ENCODE data around the gene FAM177A1. TPM values are rescaled to one million over a fixed set of nuclear protein-coding genes. Genes with fewer than 3 reads are reported as not detected.

The FAM177A1 gene
- 10 to 100 TPM; 59.4 to 71.4 TPM for total RNA-seq
- 100 to 1,000 TPM in 1 of 2 donors, 10 to 100 TPM in 1; 94.2 to 106 TPM for polyA plus RNA-seq (ENCODE audit: insufficient read length in 2 of 2)
- long read RNA-seq, donor 1, transcript FAM177A1-201 (5 exons, 2,927 nt): minor isoform, 10 of 125 reads
- long read RNA-seq, donor 1, transcript FAM177A1-202 (6 exons, 858 nt): major isoform, 19 of 125 reads
- long read RNA-seq, donor 1, partial matches to known transcripts: 79 of 125 reads
- long read RNA-seq, donor 1, other reads (novel, unspliced or antisense): 10 of 125 reads
- long read RNA-seq, donor 2, partial matches to known transcripts: 16 of 24 reads
- long read RNA-seq, donor 2, other reads (novel, unspliced or antisense): 0 of 24 reads
- long read RNA-seq, donor 3, transcript FAM177A1-202 (6 exons, 858 nt): major isoform, 10 of 20 reads
- long read RNA-seq, donor 3, transcript FAM177A1-201 (5 exons, 2,927 nt): minor isoform, 8 of 20 reads
- long read RNA-seq, donor 3, partial matches to known transcripts: 0 of 20 reads
- long read RNA-seq, donor 3, other reads (novel, unspliced or antisense): 0 of 20 reads
- long read RNA-seq, donor 4, transcript FAM177A1-201 (5 exons, 2,927 nt): major isoform, 10 of 147 reads
- long read RNA-seq, donor 4, partial matches to known transcripts: 105 of 147 reads
- long read RNA-seq, donor 4, other reads (novel, unspliced or antisense): 24 of 147 reads

- under 1% methylated on average over 77 of the region's 77 CpGs for WGBS (ENCODE audit: insufficient coverage)
- Histone ChIP-seq H3K36me3 (ENCODE audit: control insufficient read depth, insufficient read depth, low read length) (peaks cover 10% of the 10 kb centered on the region), H3K27ac (ENCODE audit: low read depth, low read length) (peak within 1 kb of the TSS; percentile 97), H3K4me3 (ENCODE audit: low read depth, low read length) (peak within 1 kb of the TSS; percentile 92), H3K4me1 (ENCODE audit: control insufficient read depth, insufficient read depth, low read length) (peaks cover 13% of the 10 kb centered on the region), H3K27me3 (ENCODE audit: control insufficient read depth, insufficient read depth, low read length) (no peaks in the 10 kb centered on the region), H3K9me3 (ENCODE audit: control insufficient read depth, insufficient read depth, low read length) (no peaks in the 10 kb centered on the region)
- DNase-seq (ENCODE audit: low read depth in 4 of 6, low spot score in 6 of 6): peak; percentile 75 to 98 (median 92)
Observed at GRCh38 chr14:35046048-35046750, at the start of gene FAM177A1. FAM177A1 (plus strand) TSS chr14:35046272; CDS start chr14:35046464, 192 bp downstream.

GRCh38 chr14:34997762-34998161, 48.3 kb upstream of the FAM177A1 start:
- no peak overlapping the region for H3K27ac ChIP-seq (ENCODE audit: low read depth, low read length)
- H3K36me3 ChIP-seq (ENCODE audit: control insufficient read depth, insufficient read depth, low read length): peaks cover 7% of the 10 kb centered on the region
- H3K4me3 ChIP-seq (ENCODE audit: low read depth, low read length): no peak overlapping the region
- peak in 4 of 6 donors; percentile 4 to 78 (median 36) for DNase-seq (ENCODE audit: low read depth in 4 of 6, low spot score in 6 of 6)
- H3K4me1 ChIP-seq (ENCODE audit: control insufficient read depth, insufficient read depth, low read length): no peaks in the 10 kb centered on the region
- H3K27me3 ChIP-seq (ENCODE audit: control insufficient read depth, insufficient read depth, low read length): no peaks in the 10 kb centered on the region
- WGBS (ENCODE audit: insufficient coverage): 14% methylated on average over 2 of the region's 3 CpGs
- H3K9me3 ChIP-seq (ENCODE audit: control insufficient read depth, insufficient read depth, low read length): no peaks in the 10 kb centered on the region

- Histone ChIP-seq H3K36me3 (ENCODE audit: control insufficient read depth, insufficient read depth, low read length) (peaks cover 13% of the 10 kb centered on the region), H3K27ac (ENCODE audit: low read depth, low read length) (no peak overlapping the region), H3K4me3 (ENCODE audit: low read depth, low read length) (no peak overlapping the region), H3K4me1 (ENCODE audit: control insufficient read depth, insufficient read depth, low read length) (no peaks in the 10 kb centered on the region), H3K9me3 (ENCODE audit: control insufficient read depth, insufficient read depth, low read length) (no peaks in the 10 kb centered on the region), H3K27me3 (ENCODE audit: control insufficient read depth, insufficient read depth, low read length) (no peaks in the 10 kb centered on the region)
- DNase-seq (ENCODE audit: low read depth in 4 of 6, low spot score in 6 of 6): no peak
- WGBS (ENCODE audit: insufficient coverage): 100% methylated on average over 1 of the region's 3 CpGs
Observed at GRCh38 chr14:34999500-34999899, 46.6 kb upstream of the FAM177A1 start.

- no peak overlapping the region for H3K27ac ChIP-seq (ENCODE audit: low read depth, low read length)
- no peaks in the 10 kb centered on the region for H3K27me3 ChIP-seq (ENCODE audit: control insufficient read depth, insufficient read depth, low read length)
- H3K4me3 ChIP-seq (ENCODE audit: low read depth, low read length): no peak overlapping the region
- 100% methylated on average over 1 of the region's 2 CpGs for WGBS (ENCODE audit: insufficient coverage)
- H3K9me3 ChIP-seq (ENCODE audit: control insufficient read depth, insufficient read depth, low read length): no peaks in the 10 kb centered on the region
- peaks cover 20% of the 10 kb centered on the region for H3K36me3 ChIP-seq (ENCODE audit: control insufficient read depth, insufficient read depth, low read length)
- DNase-seq (ENCODE audit: low read depth in 4 of 6, low spot score in 6 of 6): no peak
- no peaks in the 10 kb centered on the region for H3K4me1 ChIP-seq (ENCODE audit: control insufficient read depth, insufficient read depth, low read length)
Observed at GRCh38 chr14:35001621-35002020, 44.5 kb upstream of the FAM177A1 start.

- Histone ChIP-seq H3K27me3 (ENCODE audit: control insufficient read depth, insufficient read depth, low read length) (no peaks in the 10 kb centered on the region), H3K36me3 (ENCODE audit: control insufficient read depth, insufficient read depth, low read length) (peaks cover 28% of the 10 kb centered on the region), H3K4me3 (ENCODE audit: low read depth, low read length) (no peak overlapping the region), H3K9me3 (ENCODE audit: control insufficient read depth, insufficient read depth, low read length) (no peaks in the 10 kb centered on the region), H3K27ac (ENCODE audit: low read depth, low read length) (no peak overlapping the region), H3K4me1 (ENCODE audit: control insufficient read depth, insufficient read depth, low read length) (no peaks in the 10 kb centered on the region)
- 100% methylated on average over 1 of the region's 1 CpG for WGBS (ENCODE audit: insufficient coverage)
- DNase-seq (ENCODE audit: low read depth in 4 of 6, low spot score in 6 of 6): no peak
Observed at GRCh38 chr14:35004839-35005238, 41.2 kb upstream of the FAM177A1 start.

- H3K4me1 ChIP-seq (ENCODE audit: control insufficient read depth, insufficient read depth, low read length): no peaks in the 10 kb centered on the region
- no peak overlapping the region for H3K4me3 ChIP-seq (ENCODE audit: low read depth, low read length)
- no peaks in the 10 kb centered on the region for H3K9me3 ChIP-seq (ENCODE audit: control insufficient read depth, insufficient read depth, low read length)
- DNase-seq (ENCODE audit: low read depth in 4 of 6, low spot score in 6 of 6): no peak
- H3K27me3 ChIP-seq (ENCODE audit: control insufficient read depth, insufficient read depth, low read length): no peaks in the 10 kb centered on the region
- no CpG with 5 or more reads among the region's 1 CpG for WGBS (ENCODE audit: insufficient coverage)
- H3K27ac ChIP-seq (ENCODE audit: low read depth, low read length): no peak overlapping the region
- peaks cover 33% of the 10 kb centered on the region for H3K36me3 ChIP-seq (ENCODE audit: control insufficient read depth, insufficient read depth, low read length)
Observed at GRCh38 chr14:35016568-35016967, 29.5 kb upstream of the FAM177A1 start.

GRCh38 chr14:35020713-35021112, 25.4 kb upstream of the FAM177A1 start:
- H3K27me3 ChIP-seq (ENCODE audit: control insufficient read depth, insufficient read depth, low read length): no peaks in the 10 kb centered on the region
- H3K27ac ChIP-seq (ENCODE audit: low read depth, low read length): no peak overlapping the region
- no peak overlapping the region for H3K4me3 ChIP-seq (ENCODE audit: low read depth, low read length)
- no peaks in the 10 kb centered on the region for H3K9me3 ChIP-seq (ENCODE audit: control insufficient read depth, insufficient read depth, low read length)
- H3K4me1 ChIP-seq (ENCODE audit: control insufficient read depth, insufficient read depth, low read length): no peaks in the 10 kb centered on the region
- H3K36me3 ChIP-seq (ENCODE audit: control insufficient read depth, insufficient read depth, low read length): peaks cover 26% of the 10 kb centered on the region
- WGBS (ENCODE audit: insufficient coverage): no CpG with 5 or more reads among the region's 4 CpGs
- no peak for DNase-seq (ENCODE audit: low read depth in 4 of 6, low spot score in 6 of 6)

GRCh38 chr14:35028435-35028834, 17.6 kb upstream of the FAM177A1 start:
- H3K27ac ChIP-seq (ENCODE audit: low read depth, low read length): no peak overlapping the region
- no peaks in the 10 kb centered on the region for H3K4me1 ChIP-seq (ENCODE audit: control insufficient read depth, insufficient read depth, low read length)
- no peak for DNase-seq (ENCODE audit: low read depth in 4 of 6, low spot score in 6 of 6)
- H3K27me3 ChIP-seq (ENCODE audit: control insufficient read depth, insufficient read depth, low read length): no peaks in the 10 kb centered on the region
- no CpG with 5 or more reads among the region's 2 CpGs for WGBS (ENCODE audit: insufficient coverage)
- no peaks in the 10 kb centered on the region for H3K9me3 ChIP-seq (ENCODE audit: control insufficient read depth, insufficient read depth, low read length)
- H3K36me3 ChIP-seq (ENCODE audit: control insufficient read depth, insufficient read depth, low read length): peaks cover 36% of the 10 kb centered on the region
- no peak overlapping the region for H3K4me3 ChIP-seq (ENCODE audit: low read depth, low read length)

- no peaks in the 10 kb centered on the region for H3K4me1 ChIP-seq (ENCODE audit: control insufficient read depth, insufficient read depth, low read length)
- peaks cover 24% of the 10 kb centered on the region for H3K36me3 ChIP-seq (ENCODE audit: control insufficient read depth, insufficient read depth, low read length)
- no peaks in the 10 kb centered on the region for H3K27me3 ChIP-seq (ENCODE audit: control insufficient read depth, insufficient read depth, low read length)
- DNase-seq (ENCODE audit: low read depth in 4 of 6, low spot score in 6 of 6): no peak
- no CpG with 5 or more reads among the region's 2 CpGs for WGBS (ENCODE audit: insufficient coverage)
- H3K9me3 ChIP-seq (ENCODE audit: control insufficient read depth, insufficient read depth, low read length): peaks cover 11% of the 10 kb centered on the region
- H3K4me3 ChIP-seq (ENCODE audit: low read depth, low read length): no peak overlapping the region
- H3K27ac ChIP-seq (ENCODE audit: low read depth, low read length): no peak overlapping the region
Observed at GRCh38 chr14:35032562-35032961, 13.5 kb upstream of the FAM177A1 start.

All from spinal cord (tissue), 10 donors.